NCI-H345 treated with DMSO at 0.1 percent for 48 hours (cell line): Measurements from ENCODE around the gene CACNA1I.

Source experiments
- DNase-seq: peaks from one replicate; lab custom pipeline; 2025; ENCODE audit not compliant: unreplicated experiment; lab: John Stamatoyannopoulos, UW

CACNA1I gene

GRCh38 chr22:39714321-39714720 is 143.8 kb downstream of the CACNA1I start:
- no peak for DNase-seq

- DNase-seq = no peak
These were observed 145.4 kb downstream of the CACNA1I start for GRCh38 chr22:39715778-39716495.

- DNase-seq = no peak
These were observed 146.0 kb downstream of the CACNA1I start for GRCh38 chr22:39716534-39716933.

GRCh38 chr22:39717099-39717498 is 146.5 kb downstream of the CACNA1I start:
- no peak for DNase-seq

GRCh38 chr22:39718206-39718605 is 147.7 kb downstream of the CACNA1I start:
- DNase-seq = no peak

GRCh38 chr22:39718921-39719475 is 148.4 kb downstream of the CACNA1I start:
- no peak for DNase-seq

- DNase-seq = no peak
These were observed 149.3 kb downstream of the CACNA1I start for GRCh38 chr22:39719559-39720450.

- DNase-seq = no peak
These were observed 150.9 kb downstream of the CACNA1I start for GRCh38 chr22:39721206-39722031.

GRCh38 chr22:39722032-39722325 is 151.4 kb downstream of the CACNA1I start:
- DNase-seq = no peak

- no peak for DNase-seq
These were observed 151.9 kb downstream of the CACNA1I start for GRCh38 chr22:39722501-39722900.

GRCh38 chr22:39723463-39723862 is 152.9 kb downstream of the CACNA1I start:
- DNase-seq = no peak

GRCh38 chr22:39723899-39724351 is 153.4 kb downstream of the CACNA1I start:
- DNase-seq = no peak

GRCh38 chr22:39724390-39724789 is 153.8 kb downstream of the CACNA1I start:
- DNase-seq = no peak

GRCh38 chr22:39724857-39725256 is 154.3 kb downstream of the CACNA1I start:
- no peak for DNase-seq

- no peak for DNase-seq
These were observed 154.9 kb downstream of the CACNA1I start for GRCh38 chr22:39725351-39726035.

- DNase-seq = no peak
These were observed 157.0 kb downstream of the CACNA1I start for GRCh38 chr22:39727541-39727940.

GRCh38 chr22:39728236-39728860 is 157.8 kb downstream of the CACNA1I start:
- no peak for DNase-seq

- DNase-seq = no peak
These were observed 158.8 kb downstream of the CACNA1I start for GRCh38 chr22:39729141-39729934.

GRCh38 chr22:39731481-39731880 is 160.9 kb downstream of the CACNA1I start:
- no peak for DNase-seq
